ENCODE results near the gene C22orf15. TPM values are rescaled to one million over a fixed set of nuclear protein-coding genes. Genes with fewer than 3 reads are reported as not detected.

Gene C22orf15
- total and polyA plus RNA-seq, 2 of the 8 experiments (the other 6 are each of a cell fraction or from before 2014, with no cell fraction given): 4.2 to 4.9 TPM

- TF ChIP-seq, protein P1, sequence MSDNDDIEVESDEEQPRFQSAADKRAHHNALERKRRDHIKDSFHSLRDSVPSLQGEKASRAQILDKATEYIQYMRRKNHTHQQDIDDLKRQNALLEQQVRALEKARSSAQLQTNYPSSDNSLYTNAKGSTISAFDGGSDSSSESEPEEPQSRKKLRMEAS (IDR thresholded peaks at IDR 0.05): peak; percentile 83
- TF ChIP-seq CREB1 (IDR thresholded peaks at IDR 0.05): peak; percentile 98
- TF ChIP-seq HDAC2 (IDR thresholded peaks at IDR 0.05; ENCODE audit: borderline replicate concordance in 1 of 2, low read depth in 2 of 2, low read length in 2 of 2): no peak
- TF ChIP-seq EGR1 (IDR thresholded peaks at IDR 0.05; ENCODE audit: borderline replicate concordance, low read depth, low read length): peak; percentile 46; the same call in 1 of the 2 replicates
- TF ChIP-seq SP1 (IDR thresholded peaks at IDR 0.05; ENCODE audit: low read depth, low read length): 0 out of 2 replicates have a peak, but pooled peaks have one; percentile 31
- peak; percentile 91 for TF ChIP-seq POLR2AphosphoS5 (IDR thresholded peaks at IDR 0.05; ENCODE audit: low read depth, low read length)
- TF ChIP-seq JUN (IDR thresholded peaks at IDR 0.05; ENCODE audit: low read depth, low read length): no peak
- TF ChIP-seq TCF12 (IDR thresholded peaks at IDR 0.05; ENCODE audit: low read depth, low read length): no peak
- TF ChIP-seq MAFK (IDR thresholded peaks at IDR 0.05; ENCODE audit: low read depth, low read length): no peak
- peak; percentile 70; the same call in 1 of the 2 replicates for TF ChIP-seq TBP (IDR thresholded peaks at IDR 0.05; ENCODE audit: low read depth, low read length)
- peak; percentile 79 for TF ChIP-seq TAF7 (optimal IDR thresholded peaks at IDR 0.05; ENCODE audit: borderline replicate concordance, low read depth, low read length)
- no peak for TF ChIP-seq POU5F1 (IDR thresholded peaks at IDR 0.05; ENCODE audit: low read depth, low read length)
- TF ChIP-seq SIX5 (IDR thresholded peaks at IDR 0.05; ENCODE audit: low read depth, low read length): peak; percentile 64
Observed at GRCh38 chr22:23716811-23717801, 45.7 kb upstream of the C22orf15 start (continued).

Data from H1 (cell line).